HuH-7.5 (cell line): ENCODE results near the gene PRB4.
A peak's percentile ranks its signal among the peaks of the same experiment; 100 is the strongest.
"Not testable (repeated sequence)": the region's sequence is repeated elsewhere in the genome, so short reads cannot be mapped to it uniquely, and the experiment has no call there.

ENCODE experiments used
- DNase-seq: peaks from one replicate; pipeline ENCODE4 v3.0.0; 2011; ENCODE audit warnings: low spot score

PRB4 gene

GRCh38 chr12:11310336-11310735, at the start of gene PRB4:
Gene PRB4 (minus strand): TSS chr12:11310436. CDS start chr12:11310398, 38 bp downstream.
- no peak for DNase-seq

DNA sequence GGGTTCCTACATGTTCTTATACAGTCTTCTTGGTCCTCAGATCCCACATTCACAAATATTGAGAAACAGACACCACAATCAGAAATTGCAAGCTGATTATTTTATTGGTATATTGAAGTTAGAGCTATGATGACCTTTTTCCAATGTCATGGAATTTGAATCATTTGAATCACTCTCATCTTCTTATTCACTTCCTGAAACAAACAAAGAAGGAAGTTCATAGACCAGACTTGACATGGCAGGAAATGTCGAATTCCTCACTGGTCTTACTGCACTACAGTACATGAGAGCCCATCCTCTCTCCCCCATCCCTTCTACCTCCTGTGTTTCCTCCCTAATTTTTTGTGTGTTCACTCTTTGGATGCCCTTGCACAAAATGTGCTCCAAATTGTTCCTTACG, 41.5 kb upstream of the PRB4 start:
- not testable (repeated sequence) for DNase-seq

- no peak for DNase-seq
These were observed 38.2 kb upstream of the PRB4 start for GRCh38 chr12:11348439-11348838.

- DNase-seq, result peak; percentile 5
These were observed 37.6 kb upstream of the PRB4 start for GRCh38 chr12:11347810-11348209.

GRCh38 chr12:11344500-11344899, 34.3 kb upstream of the PRB4 start:
- DNase-seq, result no peak

GRCh38 chr12:11324426-11324825, 14.2 kb upstream of the PRB4 start:
- DNase-seq, result no peak

DNA sequence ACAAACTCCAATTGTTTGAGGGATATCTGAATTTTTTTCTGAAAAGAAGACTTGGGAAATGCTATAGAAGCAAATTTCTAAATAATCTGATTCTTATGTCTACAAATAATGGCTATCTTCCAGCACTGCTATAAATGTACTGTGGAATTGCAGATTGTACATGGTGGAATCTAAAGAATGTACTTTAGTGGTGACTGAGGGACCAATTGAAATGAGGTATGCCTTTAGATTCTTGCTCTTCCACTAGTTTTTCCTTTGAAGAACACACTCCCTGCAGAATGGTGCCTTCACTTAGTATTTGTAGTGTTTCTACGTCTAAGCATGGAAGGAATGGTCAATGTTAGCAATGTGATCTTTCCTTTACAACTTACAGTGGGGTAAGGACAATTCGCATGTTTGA, 11.7 kb upstream of the PRB4 start:
- DNase-seq, result no peak

- DNase-seq, result no peak
These were observed 3.1 kb downstream of the PRB4 start for GRCh38 chr12:11307143-11307542.

DNA sequence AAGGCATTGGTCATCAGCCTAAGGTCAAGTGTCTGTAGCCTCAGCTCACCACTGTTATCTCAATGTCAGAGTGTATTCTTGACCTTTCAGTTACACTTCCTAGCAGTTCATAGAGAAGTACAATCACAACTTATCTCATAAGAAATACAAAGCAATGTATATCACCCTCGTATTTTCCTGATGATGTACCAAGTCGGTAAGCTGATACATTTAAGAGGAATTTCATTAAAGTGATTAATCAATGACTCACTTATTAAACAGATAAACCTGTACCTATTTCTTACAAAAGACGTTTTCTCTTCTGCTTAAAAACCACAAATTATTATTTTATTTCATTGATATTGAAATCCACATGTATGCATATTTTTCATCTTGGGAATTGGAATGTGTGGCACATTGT, 36.8 kb downstream of the PRB4 start:
- DNase-seq, result no peak

GRCh38 chr12:11269607-11270006, 40.6 kb downstream of the PRB4 start, which contains the start of gene PRB3:
Gene PRB3 (minus strand): TSS chr12:11269707. CDS start chr12:11269669, 38 bp downstream.
- DNase-seq, result no peak

DNA sequence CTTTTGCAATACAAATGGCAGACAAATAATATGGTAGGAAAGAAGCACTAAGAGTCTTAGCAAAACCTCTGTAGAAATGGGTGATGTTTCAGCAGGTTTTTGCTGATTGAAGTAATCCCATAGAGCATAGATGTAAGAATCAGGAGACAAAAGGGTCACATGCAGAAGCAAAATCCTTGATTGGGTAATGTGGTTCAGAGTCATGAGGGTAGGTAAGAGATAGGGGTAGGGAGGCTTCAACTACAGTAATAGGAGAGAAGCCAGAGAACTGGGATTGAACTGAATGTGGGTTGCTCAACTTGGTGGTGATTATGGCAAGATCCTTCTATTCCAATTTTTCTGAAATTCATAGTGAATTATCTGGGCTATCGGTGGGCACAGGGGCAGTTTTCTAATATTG, 45.7 kb downstream of the PRB4 start:
- DNase-seq, result no peak
